HL-60 (cell line): ENCODE results near the gene UTF1.

Experiments used
- DNase-seq, 2 experiments: peaks; one replicate each; pipeline ENCODE4 v3.0.0-alpha.2; 2010 to 2020; ENCODE audit warnings: low read depth in 1 of 2, low spot score in 1 of 2
- H3K27ac ChIP-seq: fragments of 250-450 bp; sonication (Bioruptor Pico); replicated peaks from 2 replicates; pipeline ENCODE4 v1.5.1; 2020; ENCODE audit warnings: mild to moderate bottlenecking, moderate library complexity
- H3K27me3 ChIP-seq: fragments of 250-450 bp; sonication (Bioruptor Pico); 2 replicates; pipeline ENCODE4 v1.5.1; 2021; ENCODE audit warnings: mild to moderate bottlenecking, moderate library complexity; ENCODE audit not compliant: insufficient read depth, poor library complexity, severe bottlenecking
- H3K4me3 ChIP-seq: replicated peaks from 2 replicates; pipeline ENCODE4 v1.5.1; 2011; ENCODE audit warnings: mild to moderate bottlenecking, control low read depth, low read length; ENCODE audit not compliant: insufficient read depth
- CTCF ChIP-seq: IDR thresholded peaks from one replicate; pipeline ENCODE4 v1.5.1; 2011; ENCODE audit warnings: low read length, control low read depth, inconsistent platforms; ENCODE audit not compliant: insufficient read depth
- GABPA ChIP-seq: IDR thresholded peaks from 2 replicates; pipeline ENCODE4 v1.6.1; 2012; ENCODE audit warnings: low read depth
- POLR2AphosphoS5 ChIP-seq: IDR thresholded peaks from 2 replicates; pipeline ENCODE4 v1.6.1; 2012; ENCODE audit warnings: low read depth
- SPI1 ChIP-seq: IDR thresholded peaks from 2 replicates; pipeline ENCODE4 v1.6.1; 2012; ENCODE audit warnings: low read depth, mild to moderate bottlenecking, borderline replicate concordance
- TF ChIP-seq, protein P1 (sequence below): IDR thresholded peaks from 2 replicates; pipeline ENCODE4 v1.6.1; 2012; ENCODE audit warnings: low read depth; ENCODE audit not compliant: insufficient replicate concordance

The UTF1 gene

DNA sequence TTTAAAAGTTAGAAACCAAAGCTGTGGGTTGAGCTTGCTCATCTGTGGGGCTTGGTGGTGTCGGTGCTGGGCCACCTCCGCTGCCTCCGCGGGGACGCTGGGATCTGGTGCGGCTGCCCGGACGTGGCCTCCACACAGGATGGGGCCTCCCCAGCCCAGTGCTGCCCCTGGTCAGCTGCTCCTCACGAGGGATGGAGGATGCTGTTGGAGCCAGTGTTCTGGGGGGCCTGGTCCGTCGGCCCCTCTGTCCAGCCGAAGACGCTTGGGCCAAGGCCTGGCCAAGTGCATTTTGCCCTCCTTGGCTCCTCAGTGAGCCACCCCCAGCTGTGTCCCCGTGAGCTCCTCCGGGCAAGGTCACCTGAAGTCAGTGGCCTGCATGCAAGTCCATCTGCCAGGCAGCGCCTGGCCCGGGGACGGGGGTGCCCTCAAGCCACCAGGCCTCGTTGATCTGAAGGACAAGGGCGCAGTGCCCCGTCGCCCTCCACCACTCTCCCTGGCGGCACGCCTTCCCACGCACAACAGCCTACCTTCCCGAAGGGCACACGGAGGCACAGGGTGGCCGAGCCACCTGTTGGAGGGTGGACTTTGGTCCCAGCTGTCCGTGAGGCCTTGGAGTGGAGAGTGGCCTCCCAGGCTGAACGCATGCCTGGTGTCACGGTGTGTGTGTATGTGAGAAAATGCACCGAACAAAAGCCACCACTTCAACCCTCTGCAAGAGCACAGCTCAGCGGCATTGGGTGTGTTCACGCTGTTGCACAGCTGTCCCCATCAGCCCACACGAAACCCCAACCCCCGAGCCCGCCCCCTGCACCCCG lies 42.7 kb upstream of the UTF1 start:
- no peak for DNase-seq
- TF ChIP-seq, protein P1, sequence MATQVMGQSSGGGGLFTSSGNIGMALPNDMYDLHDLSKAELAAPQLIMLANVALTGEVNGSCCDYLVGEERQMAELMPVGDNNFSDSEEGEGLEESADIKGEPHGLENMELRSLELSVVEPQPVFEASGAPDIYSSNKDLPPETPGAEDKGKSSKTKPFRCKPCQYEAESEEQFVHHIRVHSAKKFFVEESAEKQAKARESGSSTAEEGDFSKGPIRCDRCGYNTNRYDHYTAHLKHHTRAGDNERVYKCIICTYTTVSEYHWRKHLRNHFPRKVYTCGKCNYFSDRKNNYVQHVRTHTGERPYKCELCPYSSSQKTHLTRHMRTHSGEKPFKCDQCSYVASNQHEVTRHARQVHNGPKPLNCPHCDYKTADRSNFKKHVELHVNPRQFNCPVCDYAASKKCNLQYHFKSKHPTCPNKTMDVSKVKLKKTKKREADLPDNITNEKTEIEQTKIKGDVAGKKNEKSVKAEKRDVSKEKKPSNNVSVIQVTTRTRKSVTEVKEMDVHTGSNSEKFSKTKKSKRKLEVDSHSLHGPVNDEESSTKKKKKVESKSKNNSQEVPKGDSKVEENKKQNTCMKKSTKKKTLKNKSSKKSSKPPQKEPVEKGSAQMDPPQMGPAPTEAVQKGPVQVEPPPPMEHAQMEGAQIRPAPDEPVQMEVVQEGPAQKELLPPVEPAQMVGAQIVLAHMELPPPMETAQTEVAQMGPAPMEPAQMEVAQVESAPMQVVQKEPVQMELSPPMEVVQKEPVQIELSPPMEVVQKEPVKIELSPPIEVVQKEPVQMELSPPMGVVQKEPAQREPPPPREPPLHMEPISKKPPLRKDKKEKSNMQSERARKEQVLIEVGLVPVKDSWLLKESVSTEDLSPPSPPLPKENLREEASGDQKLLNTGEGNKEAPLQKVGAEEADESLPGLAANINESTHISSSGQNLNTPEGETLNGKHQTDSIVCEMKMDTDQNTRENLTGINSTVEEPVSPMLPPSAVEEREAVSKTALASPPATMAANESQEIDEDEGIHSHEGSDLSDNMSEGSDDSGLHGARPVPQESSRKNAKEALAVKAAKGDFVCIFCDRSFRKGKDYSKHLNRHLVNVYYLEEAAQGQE: no peak
- TF ChIP-seq SPI1 (no peak), POLR2AphosphoS5 (no peak), GABPA (no peak), CTCF (no peak)
- H3K27ac ChIP-seq: no peak overlapping the region
- H3K4me3 ChIP-seq: no peak overlapping the region
- H3K27me3 ChIP-seq: no peaks in the 10 kb centered on the region

DNA sequence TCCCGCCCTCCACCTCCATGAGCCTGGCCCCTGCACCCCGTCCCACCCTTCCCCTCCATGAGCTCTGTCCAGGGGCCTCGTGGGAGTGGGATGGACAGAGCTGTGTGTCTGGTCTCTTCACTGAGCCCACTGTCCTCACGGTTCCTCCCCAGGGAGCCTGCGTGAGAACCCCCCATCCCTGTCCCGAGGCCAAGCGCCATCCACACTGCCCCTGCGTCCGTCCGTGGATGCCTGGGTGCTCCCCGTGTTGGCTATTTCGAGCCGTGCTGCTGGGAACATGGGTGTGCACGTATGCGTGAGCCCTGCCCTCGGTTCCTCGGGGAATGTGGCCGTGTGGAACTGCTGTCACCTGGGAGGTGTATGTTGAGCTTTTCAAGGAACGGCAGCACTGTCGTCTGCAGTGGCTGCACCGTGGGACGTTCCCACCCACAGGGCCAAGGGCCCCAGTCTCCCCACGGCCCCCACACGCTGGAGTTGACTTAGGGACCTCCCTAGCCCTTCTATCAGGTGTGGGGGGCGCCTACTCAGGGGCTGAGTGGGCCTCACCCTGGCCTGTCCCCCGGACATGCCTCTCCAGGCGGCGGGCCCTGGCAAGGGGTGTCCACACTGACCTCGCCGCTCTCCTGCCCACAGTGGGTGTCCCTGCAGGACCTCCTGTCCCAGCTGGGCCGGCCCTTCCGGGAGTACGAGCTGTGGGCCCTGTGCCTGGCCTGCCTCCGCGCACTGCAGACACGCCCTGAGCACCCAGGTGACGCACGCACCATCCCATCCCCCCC lies 41.9 kb upstream of the UTF1 start:
- no peak overlapping the region for H3K4me3 ChIP-seq
- no peaks in the 10 kb centered on the region for H3K27me3 ChIP-seq
- no peak for DNase-seq
- H3K27ac ChIP-seq: no peak overlapping the region
- TF ChIP-seq GABPA: no peak
- TF ChIP-seq POLR2AphosphoS5: no peak
- no peak for TF ChIP-seq CTCF

GRCh38 chr10:133189256-133189655 lies 40.8 kb upstream of the UTF1 start:
- DNase-seq: no peak
- H3K27ac ChIP-seq: no peak overlapping the region
- no peak for TF ChIP-seq GABPA
- no peak for TF ChIP-seq POLR2AphosphoS5
- TF ChIP-seq CTCF: no peak
- no peak for TF ChIP-seq SPI1
- TF ChIP-seq, protein P1: no peak
- H3K4me3 ChIP-seq: no peak overlapping the region
- no peaks in the 10 kb centered on the region for H3K27me3 ChIP-seq
